ENCODE results near the gene SNED1.

SNED1 gene

DNA sequence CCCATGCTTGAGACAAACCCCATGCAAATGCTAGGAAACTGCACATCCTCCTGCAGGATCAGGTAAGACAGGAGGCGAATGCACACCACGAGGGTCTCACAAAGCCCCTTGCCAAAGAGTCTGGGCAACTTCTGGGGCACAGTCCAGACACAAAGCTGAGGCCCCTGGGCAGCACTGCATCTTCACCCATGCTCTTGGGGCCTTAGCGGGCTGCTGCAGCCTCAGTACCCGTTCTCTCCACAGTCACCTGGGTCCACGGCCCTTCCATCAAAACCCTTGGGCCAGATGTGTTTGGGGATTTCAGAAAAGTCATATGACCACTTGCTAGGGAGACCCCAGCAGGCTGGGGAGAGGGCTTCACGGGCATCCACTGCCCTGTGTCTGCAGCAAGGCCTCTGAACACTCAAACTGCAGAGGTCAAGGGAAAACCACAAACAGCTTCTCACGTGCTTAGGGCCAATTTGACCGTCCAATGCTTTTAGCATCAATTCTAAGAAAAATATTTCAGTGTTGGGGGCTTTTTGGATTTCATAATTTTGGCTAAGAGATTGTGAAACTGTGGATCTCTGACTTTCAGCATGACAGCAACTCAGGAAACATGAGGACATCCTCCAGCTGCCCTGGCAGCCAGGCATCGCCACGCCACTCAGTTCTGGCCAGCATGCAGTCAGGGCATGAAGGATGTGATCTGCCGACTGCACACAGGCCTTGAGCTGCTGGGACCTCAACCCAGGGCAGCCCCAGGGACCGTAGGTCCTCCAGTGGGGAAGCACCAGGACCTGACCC lies 130.9 kb downstream of the SNED1 start:
- H3K9me3 ChIP-seq (replicated peaks; ENCODE audit: insufficient read depth, low read length), result no peaks in the 10 kb centered on the region
- TF ChIP-seq EZH2 (optimal IDR thresholded peaks at IDR 0.05; ENCODE audit: low read depth, low read length) (no peak), EZH2phosphoT487 (IDR thresholded peaks at IDR 0.05; ENCODE audit: low read length) (no peak)
- TF ChIP-seq, protein P1, sequence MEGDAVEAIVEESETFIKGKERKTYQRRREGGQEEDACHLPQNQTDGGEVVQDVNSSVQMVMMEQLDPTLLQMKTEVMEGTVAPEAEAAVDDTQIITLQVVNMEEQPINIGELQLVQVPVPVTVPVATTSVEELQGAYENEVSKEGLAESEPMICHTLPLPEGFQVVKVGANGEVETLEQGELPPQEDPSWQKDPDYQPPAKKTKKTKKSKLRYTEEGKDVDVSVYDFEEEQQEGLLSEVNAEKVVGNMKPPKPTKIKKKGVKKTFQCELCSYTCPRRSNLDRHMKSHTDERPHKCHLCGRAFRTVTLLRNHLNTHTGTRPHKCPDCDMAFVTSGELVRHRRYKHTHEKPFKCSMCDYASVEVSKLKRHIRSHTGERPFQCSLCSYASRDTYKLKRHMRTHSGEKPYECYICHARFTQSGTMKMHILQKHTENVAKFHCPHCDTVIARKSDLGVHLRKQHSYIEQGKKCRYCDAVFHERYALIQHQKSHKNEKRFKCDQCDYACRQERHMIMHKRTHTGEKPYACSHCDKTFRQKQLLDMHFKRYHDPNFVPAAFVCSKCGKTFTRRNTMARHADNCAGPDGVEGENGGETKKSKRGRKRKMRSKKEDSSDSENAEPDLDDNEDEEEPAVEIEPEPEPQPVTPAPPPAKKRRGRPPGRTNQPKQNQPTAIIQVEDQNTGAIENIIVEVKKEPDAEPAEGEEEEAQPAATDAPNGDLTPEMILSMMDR (IDR thresholded peaks at IDR 0.05; ENCODE audit: low read length), result no peak

DNA sequence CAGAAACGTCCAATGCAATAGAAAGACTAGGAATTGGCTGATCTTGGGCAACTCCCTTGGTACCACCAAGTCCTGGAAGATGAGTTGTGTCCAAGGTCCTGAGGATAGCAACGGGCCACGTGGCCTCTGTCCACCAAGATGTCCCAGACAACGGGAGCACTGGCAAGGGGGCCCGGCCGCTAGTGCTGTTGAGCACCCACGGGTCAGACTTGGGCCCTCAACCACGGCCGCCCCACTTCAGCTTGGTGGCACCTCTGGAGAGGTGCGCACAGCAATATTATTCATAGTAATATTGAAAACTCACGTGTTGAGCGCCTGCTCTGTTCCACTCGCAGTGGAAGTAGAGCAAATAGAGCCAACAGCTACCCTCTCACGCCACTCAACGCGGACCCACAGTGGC lies 131.9 kb downstream of the SNED1 start:
- TF ChIP-seq EZH2 (optimal IDR thresholded peaks at IDR 0.05; ENCODE audit: low read depth, low read length), result no peak
- no peak for TF ChIP-seq EZH2phosphoT487 (IDR thresholded peaks at IDR 0.05; ENCODE audit: low read length)
- TF ChIP-seq, protein P1 (IDR thresholded peaks at IDR 0.05; ENCODE audit: low read length), result no peak
- Histone ChIP-seq H3K4me2 (ENCODE audit: low read depth, low read length) (no peak overlapping the region), H3K9me2 (replicated peaks; ENCODE audit: insufficient read depth, low read length) (no peaks in the 10 kb centered on the region), H3K9me3 (replicated peaks; ENCODE audit: insufficient read depth, low read length) (no peaks in the 10 kb centered on the region), H3K4me3 (ENCODE audit: low read length) (no peak overlapping the region), H3K27me3 (replicated peaks; ENCODE audit: insufficient read depth, low read length) (no peaks in the 10 kb centered on the region), H4K20me1 (ENCODE audit: insufficient read depth, low read length) (no peaks in the 10 kb centered on the region), H3K79me2 (ENCODE audit: low read length) (no peaks in the 10 kb centered on the region), H2AFZ (ENCODE audit: low read length) (no peak overlapping the region), H3K36me3 (replicated peaks; ENCODE audit: insufficient read depth, low read length) (no peaks in the 10 kb centered on the region), H3K4me1 (ENCODE audit: low read length) (no peaks in the 10 kb centered on the region), H3K9ac (ENCODE audit: low read length) (no peak overlapping the region), H3F3A (ENCODE audit: insufficient read depth, low read length) (no peaks in the 10 kb centered on the region), H3K27ac (ENCODE audit: low read length) (no peak overlapping the region)
- no peak for DNase-seq

More for the DNA sequence above, 130.9 kb downstream of the SNED1 start:
- H3K9me2 ChIP-seq (replicated peaks; ENCODE audit: insufficient read depth, low read length), result no peaks in the 10 kb centered on the region
- no peak overlapping the region for H3K27ac ChIP-seq (ENCODE audit: low read length)
- H3K36me3 ChIP-seq (replicated peaks; ENCODE audit: insufficient read depth, low read length), result no peaks in the 10 kb centered on the region
- H4K20me1 ChIP-seq (ENCODE audit: insufficient read depth, low read length), result no peaks in the 10 kb centered on the region
- H3K4me2 ChIP-seq (ENCODE audit: low read depth, low read length), result no peak overlapping the region
- H3K9ac ChIP-seq (ENCODE audit: low read length), result no peak overlapping the region
- no peak overlapping the region for H2AFZ ChIP-seq (ENCODE audit: low read length)
- H3K4me3 ChIP-seq (ENCODE audit: low read length), result no peak overlapping the region
- no peaks in the 10 kb centered on the region for H3F3A ChIP-seq (ENCODE audit: insufficient read depth, low read length)
- H3K79me2 ChIP-seq (ENCODE audit: low read length), result no peaks in the 10 kb centered on the region
- no peak for DNase-seq
- H3K27me3 ChIP-seq (replicated peaks; ENCODE audit: insufficient read depth, low read length), result no peaks in the 10 kb centered on the region
- no peaks in the 10 kb centered on the region for H3K4me1 ChIP-seq (ENCODE audit: low read length)

DNA sequence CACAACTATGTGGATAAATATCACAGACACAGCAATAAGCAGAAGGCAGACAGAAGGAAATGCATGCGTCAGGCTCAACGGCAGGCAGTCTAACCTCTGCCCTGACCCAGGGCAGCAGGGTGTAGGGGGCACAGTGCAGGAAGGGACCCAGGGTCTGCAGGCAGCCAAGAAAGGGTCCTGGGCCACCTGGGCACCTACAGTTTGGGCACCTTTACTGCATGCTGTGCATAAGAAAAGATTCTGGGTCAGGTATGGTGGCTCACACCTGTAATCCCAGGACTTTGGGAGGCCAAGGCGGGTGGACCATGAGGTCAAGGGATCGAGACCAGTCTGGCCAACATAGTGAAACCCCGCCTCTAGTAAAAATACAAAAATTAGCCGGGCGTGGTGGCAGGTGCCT lies 133.1 kb downstream of the SNED1 start:
- DNase-seq, result no peak
- no peaks in the 10 kb centered on the region for H3K9me2 ChIP-seq (replicated peaks; ENCODE audit: insufficient read depth, low read length)
- no peak overlapping the region for H3K4me2 ChIP-seq (ENCODE audit: low read depth, low read length)
- no peak overlapping the region for H3K27ac ChIP-seq (ENCODE audit: low read length)
- no peak overlapping the region for H3K4me3 ChIP-seq (ENCODE audit: low read length)
- no peak overlapping the region for H2AFZ ChIP-seq (ENCODE audit: low read length)
- H3K9ac ChIP-seq (ENCODE audit: low read length), result no peak overlapping the region
- H3K9me3 ChIP-seq (replicated peaks; ENCODE audit: insufficient read depth, low read length), result no peaks in the 10 kb centered on the region
- H3K4me1 ChIP-seq (ENCODE audit: low read length), result no peaks in the 10 kb centered on the region
- TF ChIP-seq EZH2 (optimal IDR thresholded peaks at IDR 0.05; ENCODE audit: low read depth, low read length) (no peak), EZH2phosphoT487 (IDR thresholded peaks at IDR 0.05; ENCODE audit: low read length) (no peak)
- TF ChIP-seq, protein P1 (IDR thresholded peaks at IDR 0.05; ENCODE audit: low read length), result no peak
- no peaks in the 10 kb centered on the region for H4K20me1 ChIP-seq (ENCODE audit: insufficient read depth, low read length)
- H3K36me3 ChIP-seq (replicated peaks; ENCODE audit: insufficient read depth, low read length), result no peaks in the 10 kb centered on the region
- H3K79me2 ChIP-seq (ENCODE audit: low read length), result no peaks in the 10 kb centered on the region
- H3K27me3 ChIP-seq (replicated peaks; ENCODE audit: insufficient read depth, low read length), result no peaks in the 10 kb centered on the region
- no peaks in the 10 kb centered on the region for H3F3A ChIP-seq (ENCODE audit: insufficient read depth, low read length)
